Jurkat, Clone E6-1 (cell line): ENCODE data around the gene ACP4.
"Not testable (repeated sequence)": the region's sequence is repeated elsewhere in the genome, so short reads cannot be mapped to it uniquely, and the experiment has no call there.

ENCODE experiments used
- DNase-seq: peaks from one replicate; pipeline ENCODE4 v3.0.0-alpha.2; 2011; ENCODE audit warnings: low read depth, low spot score
- H3K4me3 ChIP-seq: 2 replicates; pipeline ENCODE4 v1.5.1; 2011; ENCODE audit warnings: mild to moderate bottlenecking, low read length, control low read depth, moderate library complexity

ACP4 gene

DNA sequence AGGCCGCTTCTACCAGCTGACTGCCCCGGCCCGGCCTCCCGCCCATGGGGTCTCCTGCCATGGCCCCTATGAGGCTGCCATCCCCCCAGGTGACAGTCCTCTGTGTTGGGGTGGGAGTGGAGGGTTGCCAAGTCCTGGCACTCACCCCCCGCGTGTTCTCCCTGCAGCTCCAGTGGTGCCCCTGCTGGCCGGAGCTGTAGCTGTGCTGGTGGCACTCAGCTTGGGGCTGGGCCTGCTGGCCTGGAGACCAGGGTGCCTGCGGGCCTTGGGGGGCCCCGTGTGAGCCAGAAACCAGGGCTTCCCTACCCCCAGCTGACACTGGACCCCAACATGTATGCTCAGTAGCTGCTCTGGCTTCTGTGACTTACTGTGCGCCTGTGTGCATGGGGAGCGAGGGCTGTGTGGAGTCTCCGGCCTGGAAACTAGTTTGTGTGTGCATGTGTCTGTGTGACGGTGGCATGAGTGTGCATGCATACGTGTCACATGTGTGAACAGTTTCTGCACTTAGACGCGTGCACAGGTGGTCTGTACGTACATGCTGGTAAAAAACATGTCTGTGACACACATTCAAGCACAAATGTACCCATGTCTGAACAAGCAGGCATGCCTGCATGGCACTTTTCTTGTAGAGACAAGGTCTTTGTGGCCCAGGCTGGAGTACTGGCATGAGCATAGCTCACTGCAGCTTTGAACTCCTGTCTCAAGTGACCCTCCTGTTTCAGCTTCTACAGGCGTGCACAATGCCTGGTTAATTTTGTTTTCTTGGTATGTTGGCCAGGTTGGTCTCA, 4.9 kb downstream of the ACP4 start:
- DNase-seq = peak; percentile 41
- no peak overlapping the region for H3K4me3 ChIP-seq

DNA sequence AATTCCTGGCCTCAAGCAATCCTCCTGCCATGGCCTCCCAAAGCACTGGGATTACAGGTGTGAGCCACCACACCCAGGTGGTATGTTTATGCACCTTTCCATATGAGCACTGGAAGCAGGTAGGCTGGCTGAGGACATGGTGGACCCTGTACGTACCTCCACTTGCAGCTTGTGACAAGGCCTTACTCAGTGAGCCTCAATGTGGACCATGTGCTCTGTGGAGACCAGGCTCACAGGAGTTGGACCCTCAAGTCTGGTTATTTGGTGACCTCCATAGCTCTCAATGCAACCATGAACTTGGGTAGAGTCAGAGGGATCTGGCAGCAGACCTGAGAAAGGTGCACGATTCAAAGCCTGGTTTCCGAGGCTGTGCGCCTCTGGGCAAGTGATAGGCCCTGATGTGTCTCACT, 5.5 kb downstream of the ACP4 start:
- no peak for DNase-seq

DNA sequence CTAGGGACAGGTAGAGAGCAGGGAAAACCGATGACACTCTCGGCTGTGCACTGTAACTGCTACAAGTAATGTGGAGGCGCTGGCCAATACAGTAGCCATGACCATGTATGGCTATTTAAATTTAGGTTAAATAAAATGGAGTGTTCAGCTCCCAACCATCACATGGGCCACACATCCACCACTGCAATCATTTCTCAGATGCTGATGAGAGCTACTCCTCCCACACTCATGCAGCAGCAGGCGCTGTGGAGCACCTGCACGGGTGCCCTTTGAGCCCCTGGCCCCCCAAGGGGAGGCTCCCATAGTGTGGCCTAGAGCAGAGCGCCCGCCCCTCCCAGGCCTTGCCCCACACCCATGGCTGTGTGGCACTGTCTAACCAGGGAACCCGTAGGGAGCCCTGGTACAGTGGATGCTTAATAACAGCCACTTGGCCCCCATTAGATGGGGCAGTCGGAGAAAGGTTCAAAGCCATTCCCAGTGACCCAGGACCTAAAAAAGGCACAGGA, 6.0 kb downstream of the ACP4 start:
- no peak overlapping the region for H3K4me3 ChIP-seq
- no peak for DNase-seq

More for the DNA sequence above, 5.5 kb downstream of the ACP4 start:
- no peak overlapping the region for H3K4me3 ChIP-seq

DNA sequence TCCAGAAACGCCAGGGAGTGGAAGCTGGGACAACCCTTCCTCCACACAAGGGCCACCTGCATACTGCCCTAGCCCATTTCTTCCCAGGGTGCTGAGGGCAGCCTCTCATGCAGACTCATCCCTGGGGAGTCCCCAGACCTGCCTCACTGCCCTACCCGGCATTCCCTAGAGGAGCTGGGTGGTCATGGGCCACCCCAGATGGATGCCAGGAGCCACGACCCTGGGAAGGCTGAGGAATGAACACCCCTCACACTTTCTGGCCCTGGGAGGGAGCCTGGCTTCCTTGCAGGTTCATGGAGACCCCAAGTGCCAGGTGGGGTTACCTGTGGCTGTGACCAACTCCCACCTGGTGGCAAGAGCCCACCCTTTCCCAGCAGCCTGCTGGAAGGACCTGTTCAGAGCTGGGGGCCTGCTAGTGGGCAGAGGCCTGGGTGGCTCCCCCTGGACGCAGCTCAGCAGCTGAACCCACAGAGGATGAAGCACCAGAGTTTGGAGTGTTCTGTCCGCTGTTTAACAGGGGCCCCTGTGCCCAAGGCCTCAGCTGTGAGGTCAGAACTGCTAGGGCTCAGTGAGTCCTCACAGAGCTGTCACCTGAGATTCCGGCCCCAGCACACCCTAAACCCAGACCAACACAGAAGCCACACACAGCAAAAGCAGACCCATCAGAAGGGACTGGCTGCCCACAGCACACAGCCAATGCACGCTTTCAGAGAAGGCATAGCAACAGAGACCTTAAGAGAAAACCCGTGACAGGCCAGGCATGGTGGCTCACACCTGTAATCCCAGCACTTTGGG, 6.6 kb downstream of the ACP4 start:
- no peak overlapping the region for H3K4me3 ChIP-seq
- DNase-seq = no peak

DNA sequence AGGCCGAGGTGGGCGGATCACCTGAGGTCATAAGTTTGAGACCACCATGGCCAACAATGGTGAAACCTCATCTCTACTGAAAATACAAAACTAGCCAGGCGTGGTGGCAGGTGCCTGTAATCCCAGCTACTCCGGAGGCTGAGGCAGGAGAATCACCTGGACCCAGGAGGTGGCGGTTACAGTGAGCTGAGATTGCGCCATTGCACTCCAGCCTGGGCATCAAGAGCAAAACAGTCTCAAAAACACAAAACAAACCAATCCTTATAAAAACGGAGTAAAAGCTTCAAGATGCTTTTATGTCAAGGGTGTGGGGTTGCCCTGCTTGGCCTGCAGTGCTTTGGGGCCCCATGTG, 7.2 kb downstream of the ACP4 start:
- DNase-seq = no peak
- H3K4me3 ChIP-seq = no peak overlapping the region

DNA sequence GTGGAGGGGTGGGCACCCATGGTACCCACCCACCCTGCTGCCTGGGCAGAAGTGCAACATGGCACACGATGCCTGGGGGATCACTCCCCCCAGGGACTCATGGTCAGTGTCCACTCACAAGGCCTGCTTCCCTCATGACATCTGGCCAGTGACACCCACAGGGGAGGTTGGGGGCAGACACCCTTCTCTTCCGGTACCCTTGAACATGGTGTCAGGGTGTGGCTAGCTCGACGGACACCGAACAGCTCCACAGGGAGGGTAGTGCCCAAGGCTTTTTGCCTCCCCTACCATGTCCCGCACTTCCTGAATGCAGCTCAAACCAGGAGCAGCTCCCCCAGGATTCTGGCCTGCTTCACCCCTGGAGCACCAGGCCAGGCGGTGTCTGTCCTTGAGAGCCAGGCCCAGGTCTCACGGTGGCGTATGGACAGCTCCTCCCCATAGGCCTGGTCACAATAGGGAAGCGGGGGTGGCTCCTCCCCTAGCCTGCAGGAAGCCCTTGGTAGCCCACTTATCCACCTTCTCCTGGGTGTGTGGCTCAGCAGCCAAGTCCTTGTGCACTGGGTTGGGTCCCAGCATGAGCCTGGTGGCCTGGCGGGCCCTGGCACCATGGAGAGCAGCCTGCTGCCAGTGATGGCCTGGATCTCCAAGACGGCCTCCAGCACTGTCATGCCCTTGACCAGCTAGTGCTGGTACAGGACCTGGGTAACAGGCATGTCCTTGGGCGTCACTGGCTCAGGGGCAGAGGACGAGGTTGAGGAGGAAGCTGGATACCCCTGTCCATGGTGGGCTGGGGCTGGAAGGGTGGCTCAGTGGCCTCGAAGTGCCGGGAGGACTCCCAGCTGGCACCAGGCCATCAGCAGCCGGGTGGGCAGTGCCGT, 7.8 kb downstream of the ACP4 start:
- no peak overlapping the region for H3K4me3 ChIP-seq
- no peak for DNase-seq

DNA sequence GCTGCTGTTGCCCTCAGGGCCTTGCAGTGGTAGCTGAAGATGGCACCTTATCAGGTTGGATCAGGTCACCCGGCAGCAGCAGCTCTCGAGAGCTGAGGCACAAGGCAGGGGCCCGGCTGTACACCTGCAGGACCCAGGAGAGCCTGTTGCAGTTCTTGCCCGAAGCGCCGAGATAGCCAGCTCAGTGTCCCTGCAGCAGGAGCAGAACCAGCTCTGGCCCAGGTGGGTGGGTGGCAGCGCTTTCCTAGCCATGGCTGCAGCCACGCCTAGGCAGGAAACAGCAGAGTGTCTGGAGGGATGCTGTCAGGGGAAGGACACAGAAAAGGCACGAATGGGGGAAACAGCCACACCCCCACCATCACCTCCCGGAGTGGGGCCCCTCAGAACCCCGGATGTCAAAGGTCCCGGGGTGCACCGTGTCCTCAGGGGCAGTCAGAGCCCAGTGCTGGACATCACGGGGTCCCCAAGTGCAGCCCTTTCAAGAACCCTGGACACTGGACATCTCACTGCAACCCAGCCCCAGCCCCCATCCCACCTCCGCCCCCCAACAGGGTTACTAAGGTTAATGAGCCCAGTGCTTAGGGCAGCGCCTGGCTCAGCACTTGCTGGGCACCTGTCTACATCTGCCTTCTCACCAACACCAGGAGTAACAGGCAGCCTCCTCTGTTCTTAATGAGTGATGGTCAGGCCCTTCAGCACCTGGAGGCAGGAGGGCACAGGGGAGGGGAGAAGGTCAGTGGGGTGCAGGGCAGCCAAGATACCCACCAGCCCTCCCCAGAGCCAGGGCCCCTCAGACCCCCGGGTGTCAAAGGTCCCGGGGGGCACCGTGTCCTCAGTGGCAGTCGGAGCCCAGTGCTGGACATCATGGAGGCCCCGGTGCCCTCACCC, 8.7 kb downstream of the ACP4 start:
- DNase-seq = no peak
- no peak overlapping the region for H3K4me3 ChIP-seq

DNA sequence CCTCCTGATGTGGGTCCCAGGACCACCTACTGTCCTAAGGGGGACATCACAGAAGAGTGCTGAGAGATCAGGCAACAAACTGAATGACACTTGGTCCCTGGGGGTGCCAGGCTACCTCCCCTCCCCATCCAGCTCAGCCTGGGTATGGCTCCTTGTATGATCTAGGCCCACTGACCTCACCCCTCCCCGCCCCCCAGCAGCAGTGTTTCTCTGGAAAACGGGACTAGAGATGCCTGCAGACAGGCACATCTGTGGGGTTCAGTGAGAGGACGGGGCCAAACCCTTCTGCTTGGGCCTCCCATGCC, 9.3 kb downstream of the ACP4 start:
- no peak overlapping the region for H3K4me3 ChIP-seq
- DNase-seq = no peak

DNA sequence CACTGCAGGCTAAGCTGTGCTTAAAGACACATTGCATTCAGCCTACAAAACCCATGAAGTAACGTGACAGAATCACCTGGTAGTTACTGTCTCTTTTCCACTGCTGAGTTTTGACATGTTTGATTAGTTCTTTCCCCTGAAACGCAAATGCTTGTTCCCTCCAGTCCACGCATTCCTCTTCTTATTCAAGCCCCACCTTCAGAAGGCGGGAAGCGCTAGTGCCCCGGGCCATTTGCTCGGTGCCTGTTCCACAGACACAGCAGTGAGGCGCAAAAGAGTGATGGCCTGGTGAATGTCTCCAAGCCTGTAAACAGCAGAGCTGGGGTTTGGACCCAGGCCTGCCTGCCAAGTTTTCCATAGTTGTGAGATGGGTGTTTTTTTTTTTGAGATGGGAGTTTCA, 10.9 kb downstream of the ACP4 start:
- no peak for DNase-seq
- no peak overlapping the region for H3K4me3 ChIP-seq

DNA sequence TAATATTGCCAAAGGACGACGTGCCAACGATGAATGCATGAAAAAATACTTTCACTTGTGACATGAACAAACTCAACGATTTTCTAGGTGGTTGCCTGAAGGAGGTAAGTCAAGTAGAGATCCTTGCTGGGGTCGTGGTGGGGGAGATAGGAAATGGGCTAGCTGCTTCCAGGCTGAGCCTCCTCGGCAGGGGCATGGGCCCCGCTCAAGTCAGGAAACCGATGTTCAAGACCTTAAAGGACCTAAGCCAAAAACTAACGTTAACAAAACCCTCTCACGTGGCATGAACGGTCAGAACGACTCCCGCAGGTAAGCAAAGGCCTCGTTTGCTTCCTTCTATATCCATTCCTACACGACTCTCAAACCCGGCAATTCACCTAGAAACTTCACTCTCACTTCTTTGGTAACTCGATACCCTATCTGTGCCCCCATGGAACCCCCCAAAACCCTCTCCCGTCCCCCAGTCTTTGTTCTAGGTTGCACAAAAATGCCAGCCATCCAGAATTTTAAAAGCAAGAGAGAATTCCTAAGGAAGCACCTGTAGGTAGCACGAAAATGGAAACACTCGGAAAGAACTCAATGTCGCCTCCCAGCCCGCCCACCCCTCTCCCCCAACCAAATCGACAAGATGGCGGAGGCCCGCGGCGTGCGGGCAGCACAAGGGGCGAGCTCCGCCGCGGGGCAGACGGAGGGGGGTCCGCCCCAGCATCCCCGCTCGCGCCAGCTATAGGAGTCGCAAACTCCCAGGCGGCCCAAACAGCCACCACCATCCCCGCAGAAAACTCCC, 13.6 kb downstream of the ACP4 start:
- DNase-seq = no peak
- peak overlapping the region; percentile 81 for H3K4me3 ChIP-seq

DNA sequence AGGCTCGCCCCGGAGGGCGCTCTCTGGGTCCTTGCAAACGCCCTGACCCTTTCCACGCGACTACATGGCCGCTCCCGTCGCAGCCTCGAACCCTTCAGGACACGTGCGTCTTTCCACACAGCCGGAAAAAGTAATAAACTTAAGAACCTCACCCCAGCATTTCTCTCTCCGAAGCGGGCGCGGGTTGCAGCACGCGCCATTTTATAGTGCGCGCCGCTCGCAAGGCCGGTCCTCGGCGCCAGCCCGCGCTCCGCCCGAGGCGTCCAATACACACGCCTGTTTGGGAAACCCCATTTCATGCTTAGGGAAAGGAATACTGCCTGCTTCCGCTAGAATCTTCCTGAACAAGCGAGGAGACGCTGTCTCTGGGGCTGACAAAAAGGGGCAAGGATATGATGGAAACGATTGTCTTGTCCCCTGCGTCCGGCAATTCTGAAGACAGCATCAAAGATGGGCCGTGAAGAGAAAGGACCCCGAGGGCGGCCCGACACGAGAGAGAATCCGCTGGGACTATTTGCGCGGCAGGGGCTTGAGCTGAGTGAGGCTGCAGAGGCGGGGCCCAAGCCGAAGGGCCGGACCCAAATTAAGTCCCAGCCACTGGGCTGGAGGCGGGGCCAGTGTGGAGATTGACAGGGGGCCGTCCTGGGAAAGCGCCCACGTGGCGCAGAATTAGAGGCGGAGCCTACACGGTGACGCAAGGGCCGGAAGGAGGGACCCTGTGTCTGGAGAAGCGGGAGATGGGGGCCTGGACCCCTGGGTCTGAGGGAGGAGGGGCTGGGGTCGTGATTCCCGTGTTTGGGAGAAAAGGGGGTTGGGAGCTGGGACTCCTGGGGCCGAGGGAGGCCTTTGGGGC, 14.4 kb downstream of the ACP4 start:
- peak; percentile 98 for DNase-seq

DNA sequence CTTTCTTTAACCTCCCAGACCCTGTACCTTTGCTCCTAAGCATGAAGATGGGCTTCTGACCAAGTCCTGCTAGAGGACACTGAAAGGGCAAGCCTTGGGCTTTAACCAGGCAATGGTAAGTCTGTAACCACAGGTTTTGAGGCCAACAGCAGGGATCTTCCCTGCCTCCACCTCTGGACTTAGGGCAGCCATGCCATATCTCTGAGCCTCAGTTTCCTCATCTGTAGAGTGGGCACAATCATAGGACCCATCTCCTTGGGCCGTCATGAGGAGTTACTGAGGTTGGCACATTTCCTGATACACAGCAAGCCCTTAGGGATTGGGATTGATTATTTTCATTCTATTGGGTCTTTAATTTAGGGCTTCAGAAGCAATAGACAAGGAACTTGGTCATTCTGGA, 18.6 kb downstream of the ACP4 start:
- no peak for DNase-seq
- no peak overlapping the region for H3K4me3 ChIP-seq

More for the DNA sequence above, 14.4 kb downstream of the ACP4 start:
- H3K4me3 ChIP-seq = peak overlapping the region; percentile 81

DNA sequence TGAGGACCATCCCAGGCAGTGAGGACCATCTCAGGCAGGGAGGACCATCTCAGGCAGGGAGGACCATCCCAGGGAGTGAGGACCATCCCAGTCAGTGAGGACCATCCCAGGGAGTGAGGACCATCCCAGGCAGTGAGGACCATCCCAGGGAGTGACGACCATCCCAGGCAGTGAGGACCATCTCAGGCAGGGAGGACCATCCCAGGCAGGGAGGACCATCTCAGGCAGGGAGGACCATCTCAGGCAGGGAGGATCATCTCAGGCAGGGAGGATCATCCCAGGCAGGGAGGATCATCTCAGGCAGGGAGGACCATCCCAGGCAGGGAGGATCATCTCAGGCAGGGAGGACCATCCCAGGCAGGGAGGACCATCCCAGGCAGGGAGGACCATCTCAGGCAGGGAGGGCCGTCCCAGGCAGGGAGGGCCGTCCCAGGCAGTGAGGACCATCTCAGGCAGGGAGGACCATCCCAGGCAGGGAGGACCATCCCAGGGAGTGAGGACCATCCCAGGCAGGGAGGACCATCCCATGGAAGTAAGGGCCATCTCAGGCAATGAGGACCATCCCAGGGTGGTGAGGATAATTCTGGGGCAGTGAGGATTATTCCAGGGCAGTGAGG, 21.5 kb downstream of the ACP4 start:
- H3K4me3 ChIP-seq, DNase-seq: not testable (repeated sequence)

DNA sequence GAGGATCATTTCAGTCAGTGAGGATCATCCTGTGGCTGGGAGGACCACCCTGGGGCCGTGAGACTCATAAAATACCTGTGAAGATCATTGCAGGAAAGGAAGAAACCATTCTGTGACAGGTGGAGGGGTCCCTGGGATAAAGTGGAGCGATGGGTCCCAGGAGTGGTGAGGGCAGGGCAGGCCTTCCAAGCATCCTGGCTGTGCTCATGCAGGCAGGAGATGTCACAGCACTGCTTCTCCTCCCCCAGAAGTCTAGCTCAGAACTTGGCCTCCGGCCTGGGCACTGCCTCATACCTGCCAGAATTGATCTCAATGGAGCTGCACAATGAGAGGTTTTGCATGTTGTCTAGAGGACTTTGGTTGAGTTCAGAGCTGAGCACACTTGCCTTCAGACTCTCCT, 22.3 kb downstream of the ACP4 start:
- DNase-seq = no peak
- no peak overlapping the region for H3K4me3 ChIP-seq

DNA sequence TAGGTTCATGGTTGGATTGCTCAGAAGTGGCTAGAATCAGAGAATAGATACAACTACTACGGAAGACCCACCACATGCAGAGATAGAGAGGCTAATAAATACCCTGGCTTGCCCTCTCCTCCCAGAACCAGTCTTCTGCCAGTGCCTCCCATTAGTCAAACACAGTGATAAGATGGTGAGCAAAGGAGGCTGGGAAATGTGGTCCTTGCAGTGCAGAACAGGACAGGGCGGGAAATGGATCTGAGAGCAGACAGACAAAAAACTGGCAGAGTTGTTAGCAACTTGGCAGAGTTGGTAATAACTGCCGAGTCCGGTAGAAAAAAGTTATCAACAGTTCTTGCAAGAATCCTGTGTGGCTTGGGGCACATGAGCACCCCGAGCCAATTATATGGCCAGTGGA, 24.7 kb downstream of the ACP4 start:
- no peak for DNase-seq
- no peak overlapping the region for H3K4me3 ChIP-seq

DNA sequence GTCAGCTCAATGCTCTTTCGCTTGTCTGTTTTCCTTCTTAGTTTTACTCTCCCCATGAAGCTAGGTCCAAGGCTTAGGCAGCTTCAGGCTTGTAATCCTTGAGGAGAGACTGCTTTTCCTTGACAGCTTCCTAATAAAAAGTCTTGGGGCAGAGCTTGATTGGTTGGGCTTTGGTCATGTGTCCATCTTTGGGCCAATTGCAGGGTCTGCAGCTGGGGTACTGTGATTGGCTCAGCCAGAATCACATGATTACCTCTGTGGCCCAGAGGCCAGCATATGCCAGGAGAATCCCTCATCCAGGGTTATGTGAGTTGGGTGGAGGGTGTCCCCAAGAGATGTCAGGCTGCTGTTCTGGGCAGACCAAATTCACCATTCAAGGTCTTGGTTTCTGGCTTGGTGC, 25.2 kb downstream of the ACP4 start:
- no peak for DNase-seq
- no peak overlapping the region for H3K4me3 ChIP-seq
